Ishikawa (cell line): ENCODE measurements around the gene MRPL48.

Experiments used
- CEBPB ChIP-seq: IDR thresholded peaks from 2 replicates; pipeline ENCODE4 v1.6.1; 2012
- CREB1 ChIP-seq: IDR thresholded peaks from 2 replicates; pipeline ENCODE4 v1.6.1; 2012; ENCODE audit warnings: low read depth
- EGR1 ChIP-seq: IDR thresholded peaks from 2 replicates; pipeline ENCODE4 v1.6.1; 2012
- EP300 ChIP-seq: IDR thresholded peaks from 2 replicates; pipeline ENCODE4 v1.6.1; 2012; ENCODE audit warnings: borderline replicate concordance
- FOXM1 ChIP-seq: IDR thresholded peaks from 2 replicates; pipeline ENCODE4 v1.6.1; 2012; ENCODE audit warnings: low read depth, borderline replicate concordance
- MAX ChIP-seq: IDR thresholded peaks from 2 replicates; pipeline ENCODE4 v1.6.1; 2012
- NFIC ChIP-seq: IDR thresholded peaks from 2 replicates; pipeline ENCODE4 v1.6.1; 2012
- RAD21 ChIP-seq: IDR thresholded peaks from 2 replicates; pipeline ENCODE4 v1.6.1; 2012; ENCODE audit warnings: low read depth
- REST ChIP-seq: IDR thresholded peaks from 2 replicates; pipeline ENCODE4 v1.6.1; 2012; ENCODE audit warnings: low read depth, mild to moderate bottlenecking
- TAF1 ChIP-seq: IDR thresholded peaks from 2 replicates; pipeline ENCODE4 v1.6.1; 2012; ENCODE audit warnings: low read depth, mild to moderate bottlenecking
- TCF12 ChIP-seq: IDR thresholded peaks from 2 replicates; pipeline ENCODE4 v1.6.1; 2012; ENCODE audit warnings: low read depth
- TEAD4 ChIP-seq: IDR thresholded peaks from 2 replicates; pipeline ENCODE4 v1.6.1; 2012
- USF1 ChIP-seq: IDR thresholded peaks from 2 replicates; pipeline ENCODE4 v1.6.1; 2012
- YY1 ChIP-seq: IDR thresholded peaks from 2 replicates; pipeline ENCODE4 v1.6.1; 2012; ENCODE audit warnings: low read depth
- ZBTB7A ChIP-seq: IDR thresholded peaks from 2 replicates; pipeline ENCODE4 v1.6.1; 2012; ENCODE audit warnings: low read depth

MRPL48 gene

GRCh38 chr11:73759610-73760134 lies 28.0 kb upstream of the MRPL48 start:
- TF ChIP-seq EP300 (no peak), NFIC (no peak), TEAD4 (no peak), TCF12 (no peak), REST (no peak), MAX (no peak), FOXM1 (no peak), YY1 (no peak), CREB1 (no peak), CEBPB (no peak), RAD21 (no peak), TAF1 (no peak), ZBTB7A (no peak), EGR1 (no peak), USF1 (no peak)

GRCh38 chr11:73760135-73760678 lies 27.5 kb upstream of the MRPL48 start:
- TF ChIP-seq YY1 (no peak), MAX (peak; percentile 17; the same call in 1 of the 2 replicates), ZBTB7A (peak; percentile 76; the same call in 1 of the 2 replicates), NFIC (peak; percentile 61)

- TF ChIP-seq REST, result peak; percentile 35; the same call in 1 of the 2 replicates
- no peak for TF ChIP-seq CEBPB
- TF ChIP-seq TEAD4, result no peak
- TF ChIP-seq MAX, result peak; percentile 71; the same call in 1 of the 2 replicates
- peak; percentile 50 for TF ChIP-seq TAF1
- TF ChIP-seq CREB1, result peak; percentile 86
- TF ChIP-seq RAD21, result peak; percentile 10; the same call in 1 of the 2 replicates
- TF ChIP-seq ZBTB7A, result no peak
Observed at GRCh38 chr11:73760679-73761402, 26.8 kb upstream of the MRPL48 start, which contains the start of gene RAB6A. RAB6A (minus strand) TSS chr11:73761074; CDS start chr11:73760635, 439 bp downstream.

- TF ChIP-seq TEAD4 (no peak), EGR1 (peak; percentile 87), RAD21 (no peak), YY1 (peak; percentile 99)
Observed at GRCh38 chr11:73761403-73761945, 26.2 kb upstream of the MRPL48 start.

- no peak for TF ChIP-seq REST
Observed at GRCh38 chr11:73762732-73763131, 24.9 kb upstream of the MRPL48 start.
